GDM1 (cell line): ENCODE results near the gene STK25.
"Not testable (repeated sequence)": the region's sequence is repeated elsewhere in the genome, so short reads cannot be mapped to it uniquely, and the experiment has no call there.

ENCODE experiments used
- DNase-seq: peaks from one replicate; lab custom pipeline; 2025; lab: John Stamatoyannopoulos, UW

STK25 gene

GRCh38 chr2:241507430-241508239, 749 bp downstream of the STK25 start:
- DNase-seq, result no peak

GRCh38 chr2:241506793-241507429, 1.5 kb downstream of the STK25 start:
- DNase-seq, result no peak

- DNase-seq, result not testable (repeated sequence)
Observed at GRCh38 chr2:241506317-241506716, 2.1 kb downstream of the STK25 start.

GRCh38 chr2:241505781-241506201, 2.6 kb downstream of the STK25 start:
- DNase-seq, result no peak

GRCh38 chr2:241505086-241505780, 3.2 kb downstream of the STK25 start:
- no peak for DNase-seq

GRCh38 chr2:241503776-241504392, 4.5 kb downstream of the STK25 start:
- no peak for DNase-seq

- no peak for DNase-seq
Observed at GRCh38 chr2:241502281-241502680, 6.1 kb downstream of the STK25 start.

GRCh38 chr2:241501551-241501950, 6.8 kb downstream of the STK25 start:
- no peak for DNase-seq

GRCh38 chr2:241501099-241501541, 7.3 kb downstream of the STK25 start:
- no peak for DNase-seq

GRCh38 chr2:241500431-241500975, 7.9 kb downstream of the STK25 start:
- DNase-seq, result no peak

GRCh38 chr2:241500016-241500415, 8.4 kb downstream of the STK25 start:
- DNase-seq, result no peak

GRCh38 chr2:241499146-241499965, 9.0 kb downstream of the STK25 start:
- DNase-seq, result no peak

- DNase-seq, result no peak
Observed at GRCh38 chr2:241498115-241499070, 10.0 kb downstream of the STK25 start.

GRCh38 chr2:241496904-241497877, 11.2 kb downstream of the STK25 start:
- DNase-seq, result no peak

GRCh38 chr2:241496003-241496707, 12.2 kb downstream of the STK25 start:
- DNase-seq, result no peak

GRCh38 chr2:241495172-241496002, 13.0 kb downstream of the STK25 start:
- no peak for DNase-seq

- no peak for DNase-seq
Observed at GRCh38 chr2:241494311-241494908, 14.0 kb downstream of the STK25 start.
